DMS153 (cell line): ENCODE results near the gene LILRA5.
"Not testable (repeated sequence)": the region's sequence is repeated elsewhere in the genome, so short reads cannot be mapped to it uniquely, and the experiment has no call there.

Experiments used
- DNase-seq: peaks from one replicate; lab custom pipeline; 2025; lab: John Stamatoyannopoulos, UW

LILRA5 gene

GRCh38 chr19:54273821-54274220 lies 39.1 kb downstream of the LILRA5 start:
- DNase-seq, result no peak

GRCh38 chr19:54272181-54272580 lies 40.8 kb downstream of the LILRA5 start:
- DNase-seq, result not testable (repeated sequence)

GRCh38 chr19:54271587-54271986 lies 41.4 kb downstream of the LILRA5 start:
- not testable (repeated sequence) for DNase-seq

- no peak for DNase-seq
These were observed 41.9 kb downstream of the LILRA5 start for GRCh38 chr19:54271106-54271505.

- DNase-seq, result no peak
These were observed 44.0 kb downstream of the LILRA5 start for GRCh38 chr19:54268936-54269335.

GRCh38 chr19:54266133-54266532 lies 46.8 kb downstream of the LILRA5 start:
- DNase-seq, result peak; percentile 13

- DNase-seq, result no peak
These were observed 50.5 kb downstream of the LILRA5 start for GRCh38 chr19:54262470-54262869.

GRCh38 chr19:54262066-54262465 lies 50.9 kb downstream of the LILRA5 start:
- no peak for DNase-seq

- no peak for DNase-seq
These were observed 55.9 kb downstream of the LILRA5 start, which contains the start of gene LILRB5 for GRCh38 chr19:54257116-54257480. Gene LILRB5 (minus strand): TSS chr19:54257273. CDS start chr19:54257193, 80 bp downstream.
